ENCODE measurements around the gene LRRK1.

LRRK1 gene

DNA sequence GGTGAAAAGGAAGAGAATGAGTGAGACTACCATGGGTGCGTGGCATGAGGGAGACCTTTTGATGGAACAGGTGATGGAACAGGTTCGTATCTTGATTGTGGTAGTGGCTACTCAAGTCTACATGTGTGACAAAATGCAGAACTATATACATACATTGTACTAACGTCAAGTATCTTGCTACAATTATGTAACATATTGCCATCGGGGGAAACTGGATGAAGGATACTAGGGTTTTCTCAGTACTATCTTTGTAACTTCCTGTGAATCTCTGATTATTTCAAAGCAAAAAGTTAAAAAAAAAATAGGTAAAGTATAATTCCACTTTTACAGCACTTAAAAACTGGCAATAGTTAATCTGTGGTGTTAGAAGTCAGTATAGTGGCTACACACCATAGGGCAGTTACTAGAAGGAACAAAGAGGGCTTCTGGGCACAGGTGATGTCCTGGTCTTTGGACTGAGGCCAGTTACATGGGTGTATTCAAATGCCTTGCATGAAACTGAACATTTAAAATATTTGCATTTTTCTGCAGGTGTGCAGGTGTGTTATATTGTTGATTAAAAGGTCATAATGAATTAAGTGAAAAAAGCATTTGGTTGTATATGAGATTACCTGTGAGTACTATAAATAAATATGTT is 61.4 kb downstream of the LRRK1 start:
- H3K4me1 Mint-ChIP-seq = no peaks in the 10 kb centered on the region
- peaks cover 13% of the 10 kb centered on the region for H3K9me3 Mint-ChIP-seq
- TF ChIP-seq, protein P1, sequence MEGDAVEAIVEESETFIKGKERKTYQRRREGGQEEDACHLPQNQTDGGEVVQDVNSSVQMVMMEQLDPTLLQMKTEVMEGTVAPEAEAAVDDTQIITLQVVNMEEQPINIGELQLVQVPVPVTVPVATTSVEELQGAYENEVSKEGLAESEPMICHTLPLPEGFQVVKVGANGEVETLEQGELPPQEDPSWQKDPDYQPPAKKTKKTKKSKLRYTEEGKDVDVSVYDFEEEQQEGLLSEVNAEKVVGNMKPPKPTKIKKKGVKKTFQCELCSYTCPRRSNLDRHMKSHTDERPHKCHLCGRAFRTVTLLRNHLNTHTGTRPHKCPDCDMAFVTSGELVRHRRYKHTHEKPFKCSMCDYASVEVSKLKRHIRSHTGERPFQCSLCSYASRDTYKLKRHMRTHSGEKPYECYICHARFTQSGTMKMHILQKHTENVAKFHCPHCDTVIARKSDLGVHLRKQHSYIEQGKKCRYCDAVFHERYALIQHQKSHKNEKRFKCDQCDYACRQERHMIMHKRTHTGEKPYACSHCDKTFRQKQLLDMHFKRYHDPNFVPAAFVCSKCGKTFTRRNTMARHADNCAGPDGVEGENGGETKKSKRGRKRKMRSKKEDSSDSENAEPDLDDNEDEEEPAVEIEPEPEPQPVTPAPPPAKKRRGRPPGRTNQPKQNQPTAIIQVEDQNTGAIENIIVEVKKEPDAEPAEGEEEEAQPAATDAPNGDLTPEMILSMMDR (IDR thresholded peaks at IDR 0.05; ENCODE audit: unreplicated experiment in 3 of 3) = no peak
- peaks cover 55% of the 10 kb centered on the region for H3K27me3 Mint-ChIP-seq (ENCODE audit: low read depth)
- no peak overlapping the region for H3K27ac Mint-ChIP-seq
- no peaks in the 10 kb centered on the region for H3K36me3 Mint-ChIP-seq (ENCODE audit: low read depth)
- no peak overlapping the region for H3K4me3 Mint-ChIP-seq

DNA sequence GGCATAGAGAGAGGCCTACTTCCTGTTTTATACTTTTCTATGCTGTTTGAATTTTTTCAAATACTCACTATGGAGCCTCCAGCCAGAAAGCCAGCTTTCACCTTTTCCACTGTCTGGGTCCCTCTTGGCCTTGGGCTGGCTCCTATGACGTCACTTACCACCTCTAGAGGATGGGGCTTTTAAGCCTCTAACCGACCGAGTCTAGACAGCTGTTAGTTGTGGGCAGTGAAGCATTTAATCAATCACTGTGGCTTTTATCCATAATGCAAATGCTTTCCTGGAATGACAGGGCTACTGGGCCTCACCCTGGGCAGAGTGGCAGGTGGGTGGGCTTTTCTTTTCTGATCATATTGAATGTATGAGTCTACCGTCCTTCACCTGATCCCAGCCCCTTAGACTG is 61.9 kb downstream of the LRRK1 start:
- Mint-ChIP-seq H3K27me3 (ENCODE audit: low read depth) (peaks cover 49% of the 10 kb centered on the region), H3K4me3 (no peak overlapping the region), H3K4me1 (no peaks in the 10 kb centered on the region), H3K36me3 (ENCODE audit: low read depth) (no peaks in the 10 kb centered on the region), H3K27ac (peak overlapping the region in 1 of 3 experiments; percentile 17), H3K9me3 (peaks cover 13% of the 10 kb centered on the region)
- TF ChIP-seq, protein P1 (IDR thresholded peaks at IDR 0.05; ENCODE audit: unreplicated experiment in 3 of 3) = no peak

DNA sequence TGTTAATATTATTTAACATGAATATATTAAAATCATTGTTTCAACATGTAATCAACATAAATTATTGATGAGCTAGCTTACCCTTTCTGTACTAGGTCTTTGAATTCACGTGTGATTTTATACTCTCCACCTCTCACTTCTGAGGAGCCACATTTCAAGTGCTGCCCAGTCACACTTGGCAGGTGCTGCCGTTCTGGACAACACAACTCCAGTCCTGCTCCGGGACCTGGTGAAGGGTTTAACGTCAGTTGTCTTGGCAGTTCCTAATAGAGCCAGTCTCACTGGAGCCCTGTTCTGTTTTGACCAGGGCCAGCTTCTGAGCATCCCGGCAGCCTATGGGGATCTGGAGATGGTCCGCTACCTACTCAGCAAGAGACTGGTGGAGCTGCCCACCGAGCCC is 64.1 kb downstream of the LRRK1 start:
- TF ChIP-seq, protein P1 (IDR thresholded peaks at IDR 0.05; ENCODE audit: unreplicated experiment in 3 of 3) = no peak
- peaks cover 6% of the 10 kb centered on the region for H3K9me3 Mint-ChIP-seq
- no peak overlapping the region for H3K4me3 Mint-ChIP-seq
- no peak overlapping the region for H3K27ac Mint-ChIP-seq
- H3K27me3 Mint-ChIP-seq (ENCODE audit: low read depth) = peaks cover 28% of the 10 kb centered on the region
- no peaks in the 10 kb centered on the region for H3K36me3 Mint-ChIP-seq (ENCODE audit: low read depth)
- H3K4me1 Mint-ChIP-seq = peaks cover 5% of the 10 kb centered on the region

DNA sequence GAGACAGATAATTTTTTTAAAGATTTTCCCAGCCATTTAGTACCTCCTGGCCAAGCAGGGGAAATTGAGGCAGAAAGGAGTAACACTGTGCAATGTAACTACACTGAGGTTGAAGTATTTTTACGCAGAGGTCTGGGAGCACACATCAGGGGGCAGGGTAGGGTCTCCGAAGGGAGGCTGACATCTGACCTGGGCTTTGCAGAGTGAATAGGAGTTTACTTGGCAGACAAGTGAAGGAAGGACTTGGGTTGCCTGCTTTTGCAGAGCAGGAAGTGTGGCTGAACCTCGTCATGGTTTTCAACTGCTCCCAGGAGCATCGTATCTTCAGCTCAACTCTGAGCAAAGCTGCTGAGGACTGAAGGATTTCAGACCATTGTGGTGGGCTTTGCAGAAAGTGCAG is 66.2 kb downstream of the LRRK1 start:
- H3K27ac Mint-ChIP-seq = no peak overlapping the region
- H3K4me3 Mint-ChIP-seq = no peak overlapping the region
- H3K4me1 Mint-ChIP-seq = peaks cover 5% of the 10 kb centered on the region
- peaks cover 4% of the 10 kb centered on the region for H3K9me3 Mint-ChIP-seq
- peaks cover 21% of the 10 kb centered on the region for H3K27me3 Mint-ChIP-seq (ENCODE audit: low read depth)
- TF ChIP-seq, protein P1 (IDR thresholded peaks at IDR 0.05; ENCODE audit: unreplicated experiment in 3 of 3) = no peak
- H3K36me3 Mint-ChIP-seq (ENCODE audit: low read depth) = no peaks in the 10 kb centered on the region

DNA sequence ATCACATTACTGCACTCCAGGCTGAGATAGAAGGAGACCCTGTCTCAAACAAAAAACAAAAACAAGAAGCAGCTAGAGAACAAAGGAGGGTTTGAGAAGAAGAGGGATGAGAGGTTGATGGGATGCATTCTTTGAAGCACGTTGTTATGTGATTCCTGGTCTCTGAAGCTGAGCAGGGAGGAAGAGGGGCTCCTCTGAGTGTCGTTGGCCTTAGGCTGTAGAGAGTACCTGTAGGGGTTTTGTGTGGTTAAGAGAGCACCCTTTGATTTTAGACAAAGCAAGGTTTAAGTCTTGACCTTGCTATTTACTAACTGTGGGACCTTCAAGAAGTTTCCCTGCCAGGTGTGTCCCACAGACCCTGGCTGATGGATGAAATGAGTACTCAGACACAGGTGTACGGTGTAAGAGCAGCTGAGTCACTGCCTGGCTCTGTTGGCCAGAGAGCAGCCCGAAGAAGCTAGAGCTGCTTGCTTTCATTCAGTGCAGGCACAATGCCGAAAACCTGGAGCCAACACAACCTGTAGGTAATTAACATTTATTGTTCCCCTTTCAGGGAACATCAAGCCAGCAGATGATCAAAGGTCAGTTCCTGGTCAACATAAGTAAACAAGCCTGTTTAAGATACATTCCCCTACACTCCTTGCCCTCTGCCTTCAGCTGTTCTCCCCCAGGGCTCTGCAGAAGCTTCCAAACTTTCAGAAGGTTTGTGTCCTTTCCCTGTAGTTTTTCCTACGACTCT is 67.2 kb downstream of the LRRK1 start:
- H3K27me3 Mint-ChIP-seq (ENCODE audit: low read depth) = peaks cover 18% of the 10 kb centered on the region
- TF ChIP-seq, protein P1 (IDR thresholded peaks at IDR 0.05; ENCODE audit: unreplicated experiment in 3 of 3) = no peak
- peak overlapping the region; percentile 24 to 74 (median 64) for H3K27ac Mint-ChIP-seq
- H3K4me1 Mint-ChIP-seq = peaks cover 5% of the 10 kb centered on the region
- H3K36me3 Mint-ChIP-seq (ENCODE audit: low read depth) = no peaks in the 10 kb centered on the region
- H3K4me3 Mint-ChIP-seq = no peak overlapping the region
- peaks cover 4% of the 10 kb centered on the region for H3K9me3 Mint-ChIP-seq
